K562 (cell line): ENCODE results near the gene ETNK2. TPM values are rescaled to one million over a fixed set of nuclear protein-coding genes. Genes with fewer than 3 reads are reported as not detected.

Experiments
- ATAC-seq: fragments of 200-7000 bp; cut with Tn5 transposase; 3 replicates; pipeline ENCODE4 v1.9.1; 2020; ENCODE audit warnings: moderate library complexity
- BruUV-seq: library from RNA; stranded (reverse); fragments of 400-500 nt; replicated peaks from 2 replicates; lab custom pipeline; 2021; lab: Mats Ljungman, UMichigan
- CTCF ChIA-PET: fragments of 300-600 bp; formaldehyde crosslinking; extraction: SDS; loops from one replicate; lab custom pipeline; 2021; ENCODE audit warnings: low intra/inter-chr PET ratio; lab: Yijun Ruan, JAX
- POLR2A ChIA-PET: fragments of 300-600, 350-650 bp; sonication (Branson Sonifier 250); formaldehyde crosslinking; extraction: SDS; loops from one replicate; lab custom pipeline; 2021; ENCODE audit warnings: antibody characterized with exemption, inconsistent platforms; lab: Yijun Ruan, JAX
- DNase-seq, 4 experiments: peaks; one replicate each; pipeline versions ENCODE4 v3.0.0 to v3.0.0-alpha.2; 2011 to 2018; ENCODE audit warnings: low spot score in 3 of 4, mixed read lengths in 3 of 4; ENCODE audit errors: extremely low read depth in 1 of 4
- FAIRE-seq: peaks from 2 replicates; lab custom pipeline; 2011; peaks lifted over from hg19 to GRCh38; lab: Jason Lieb, UNC
- H2AFZ ChIP-seq: 2 replicates; pipeline ENCODE4 v1.6.0; 2011; ENCODE audit warnings: low read depth, low read length, control low read depth, inconsistent platforms
- H3K27ac ChIP-seq: fragments of 200-600 bp; 3 replicates; pipeline ENCODE4 v1.8.0; 2011; ENCODE audit warnings: low read depth, mild to moderate bottlenecking, control low read depth, inconsistent platforms, low read length, moderate library complexity, mixed read lengths; ENCODE audit errors: extremely low read depth
- H3K27me3 ChIP-seq, 2 experiments: fragments of 300-600 bp in 1 of 2; 2 replicates in 1 of 2; 3 replicates in 1 of 2; pipeline versions ENCODE4 v1.6.0 to v1.8.0; 2011; ENCODE audit warnings: inconsistent platforms in 2 of 2, low read length in 2 of 2, mild to moderate bottlenecking in 1 of 2, mixed read lengths in 1 of 2, moderate library complexity in 1 of 2; ENCODE audit not compliant: control insufficient read depth in 2 of 2, insufficient read depth in 2 of 2
- H3K36me3 ChIP-seq: fragments of 300-600 bp; 3 replicates; pipeline ENCODE4 v1.8.0; 2011; ENCODE audit warnings: mild to moderate bottlenecking, low read length, inconsistent platforms; ENCODE audit not compliant: control insufficient read depth, insufficient read depth
- H3K4me1 ChIP-seq, 2 experiments: fragments of 200-600 bp in 1 of 2; replicated peaks in 1 of 2; 2 replicates in 1 of 2; 3 replicates in 1 of 2; pipeline versions ENCODE4 v1.5.1 to v1.8.0; 2011; ENCODE audit warnings: inconsistent platforms in 2 of 2, low read length in 2 of 2, mild to moderate bottlenecking in 1 of 2, mixed read lengths in 1 of 2, moderate library complexity in 1 of 2; ENCODE audit not compliant: control insufficient read depth in 2 of 2, insufficient read depth in 2 of 2
- H3K4me2 ChIP-seq: 2 replicates; pipeline ENCODE4 v1.6.1; 2011; ENCODE audit warnings: low read length, control low read depth, inconsistent platforms, mixed read lengths; ENCODE audit not compliant: insufficient read depth
- H3K4me3 ChIP-seq: fragments of 200-600 bp; sonication (generic), shearing (Covaris generic); 2 replicates; pipeline ENCODE4 v1.5.1; 2016; ENCODE audit warnings: control low read depth, inconsistent platforms
- H3K79me2 ChIP-seq: fragments of 200-600 bp; 3 replicates; pipeline ENCODE4 v1.8.0; 2011; ENCODE audit warnings: low read length, inconsistent platforms; ENCODE audit not compliant: control insufficient read depth, insufficient read depth
- H3K9ac ChIP-seq, 2 experiments: 2 replicates each; pipeline versions ENCODE4 v1.6.0 to v1.6.1; 2011; ENCODE audit warnings: low read depth in 2 of 2, low read length in 2 of 2, control low read depth in 1 of 2, inconsistent platforms in 1 of 2, mild to moderate bottlenecking in 1 of 2, mixed read lengths in 1 of 2; ENCODE audit not compliant: insufficient read depth in 1 of 2
- H3K9me1 ChIP-seq: one replicate; pipeline ENCODE4 v1.6.0; 2011; ENCODE audit warnings: inconsistent platforms, mild to moderate bottlenecking, low read length, moderate library complexity; ENCODE audit not compliant: control insufficient read depth, insufficient read depth
- H3K9me3 ChIP-seq: replicated peaks from 2 replicates; pipeline ENCODE4 v1.5.1; 2011; ENCODE audit warnings: low read depth, low read length, inconsistent platforms; ENCODE audit not compliant: control insufficient read depth, insufficient read depth
- H4K20me1 ChIP-seq: replicated peaks from 2 replicates; pipeline ENCODE4 v1.6.1; 2011; ENCODE audit warnings: low read length, inconsistent platforms, mixed read lengths; ENCODE audit not compliant: control insufficient read depth, insufficient read depth
- CBX3 ChIP-seq, 2 experiments: IDR thresholded peaks; 1 replicate in 1 of 2; 2 replicates in 1 of 2; pipeline ENCODE4 v1.6.1; 2012; ENCODE audit warnings: inconsistent platforms in 2 of 2, low read length in 2 of 2, borderline replicate concordance in 1 of 2, control low read depth in 1 of 2
- EHMT2 ChIP-seq: fragments of 450-650 bp; IDR thresholded peaks from 2 replicates; pipeline ENCODE4 v1.6.1; 2018; ENCODE audit warnings: antibody characterized with exemption
- GABPA ChIP-seq: fragments of 200-800 bp; sonication (Bioruptor generic); conservative IDR thresholded peaks from 2 replicates; pipeline ENCODE4 v1.6.1; 2016; ENCODE audit warnings: low read depth, missing genetic modification characterization, missing compliant biosample characterization
- HOXB6 ChIP-seq: fragments of 250-450 bp; sonication (Bioruptor Pico); IDR thresholded peaks from 2 replicates; pipeline ENCODE4 v1.5.1; 2022; ENCODE audit warnings: mild to moderate bottlenecking, borderline replicate concordance
- NKRF ChIP-seq: fragments of 450-650 bp; IDR thresholded peaks from 2 replicates; pipeline ENCODE4 v1.6.1; 2016; ENCODE audit warnings: borderline replicate concordance
- PPARD ChIP-seq: fragments of 250-450 bp; sonication (Bioruptor Pico); IDR thresholded peaks from 2 replicates; pipeline ENCODE4 v1.8.0; 2022; ENCODE audit warnings: inconsistent platforms, mild to moderate bottlenecking, moderate library complexity
- PTTG1 ChIP-seq: fragments of 450-650 bp; IDR thresholded peaks from 2 replicates; pipeline ENCODE4 v1.6.1; 2016; ENCODE audit warnings: low read depth, mild to moderate bottlenecking, missing genetic modification characterization, missing compliant biosample characterization
- ZNF224 ChIP-seq: sonication (generic); formaldehyde crosslinking; IDR thresholded peaks from 2 replicates; pipeline ENCODE4 v1.8.0; 2022; ENCODE audit warnings: mild to moderate bottlenecking, missing genetic modification reagents
- WGBS: fragments of 100-300 bp; shearing (Covaris generic); methylation state at CpG from one replicate; pipeline ENCODE4 v1.1.6; 2016; ENCODE audit warnings: low coverage, mixed read lengths; ENCODE audit not compliant: insufficient coverage; ENCODE audit errors: missing lambda C conversion rate; 5-methylcytosine and 5-hydroxymethylcytosine counted together
- in situ Hi-C: fragments of 300-500 bp; cut with MboI; formaldehyde crosslinking; loops from 4 replicates; pipeline ENCODE4 v1.15.0; 2018; ENCODE audit warnings: inconsistent platforms, mixed read lengths
- intact Hi-C: fragments of 100-400 bp; cut with micrococcal nuclease; formaldehyde crosslinking; loops from 2 replicates; pipeline ENCODE4 v1.14.2; 2022
- polyA plus RNA-seq, 8 experiments: library from polyadenylated mRNA; depleted of rRNA in 4 of 8; stranded (reverse) in 5 of 8; unstranded in 3 of 8; fragments of >200 nt; fragmentation: Nextera tagmentation in 2 of 8; fragmentation: Illumina TruSeq in 1 of 8; extraction: Ambion mirVana in 2 of 8; extraction: Trizol in 1 of 8; gene quantifications; 2 replicates each; pipeline versions ENCODE4 v1.2.1 to v1.2.3, GENCODE V29; 2011 to 2014; ENCODE audit warnings: inconsistent platforms in 1 of 8, missing spikeins in 1 of 8
- total RNA-seq, 7 experiments: library from RNA; depleted of rRNA in 6 of 7; stranded (reverse); fragments of >200 nt in 6 of 7; fragmentation: Illumina TruSeq in 2 of 7; extraction: Trizol in 2 of 7; gene quantifications; 2 replicates each; pipeline versions ENCODE4 v1.2.1 to v1.2.3, GENCODE V29; 2011 to 2021; ENCODE audit warnings: low replicate concordance in 1 of 7

The ETNK2 gene
- total and polyA plus RNA-seq, 9 of the 15 experiments (the other 6 are each of a cell fraction or from before 2014, with no cell fraction given) = 0.03 to 0.38 (median 0.13) TPM; not detected in 4

GRCh38 chr1:204147406-204148383 lies 4.1 kb downstream of the ETNK2 start:
- H3K9ac ChIP-seq = no peak overlapping the region
- H2AFZ ChIP-seq = no peak overlapping the region
- no peaks in the 10 kb centered on the region for H3K9me1 ChIP-seq
- DNase-seq (no peak), FAIRE-seq (no peak), ATAC-seq (no peak)
- ChIA-PET POLR2A (no interaction called here), CTCF (no interaction called here)
- no peak overlapping the region for H3K4me2 ChIP-seq
- TF ChIP-seq ZNF224 (CRISPR knock-in tag) = no peak
- no peak for TF ChIP-seq GABPA (tag)
- TF ChIP-seq PTTG1 = no peak
- no peak for TF ChIP-seq NKRF
- TF ChIP-seq PPARD (CRISPR knock-in tag) = no peak
- no peak for TF ChIP-seq EHMT2
- TF ChIP-seq HOXB6 (CRISPR knock-in tag) = no peak
- no peak for TF ChIP-seq CBX3 (IDR thresholded peaks at IDR 0.05; ENCODE audit: borderline replicate concordance in 1 of 2, low read length in 2 of 2)
- peaks cover 20 to 48% of the 10 kb centered on the region in 2 experiments for H3K27me3 ChIP-seq
- H3K4me3 ChIP-seq = no peak overlapping the region
- under 1% methylated on average over 13 of the region's 13 CpGs for WGBS
- H3K79me2 ChIP-seq = no peaks in the 10 kb centered on the region
- no peak overlapping the region for H3K27ac ChIP-seq
- no peaks in the 10 kb centered on the region for H3K36me3 ChIP-seq
- in situ Hi-C loops (no loop called here), intact Hi-C loops (no loop called here)
- peaks cover 0 to 21% of the 10 kb centered on the region in 2 experiments; a peak in 2 of 5 replicates for H3K4me1 ChIP-seq
- no TSS peak for BruUV-seq
- peaks cover 15% of the 10 kb centered on the region for H4K20me1 ChIP-seq
- H3K9me3 ChIP-seq = no peaks in the 10 kb centered on the region
